Neural progenitor cell (in vitro differentiated cells): ENCODE data around the gene PDE1A.

Experiments used
- CTCF ChIP-seq: fragments of 200-600 bp; sonication (generic); IDR thresholded peaks from 2 replicates; pipeline ENCODE4 v1.5.1; 2017; ENCODE audit warnings: antibody characterized with exemption, mild to moderate bottlenecking
- EZH2 ChIP-seq: fragments of 200-600 bp; sonication (generic); IDR thresholded peaks from 2 replicates; pipeline ENCODE4 v1.6.1; 2017; ENCODE audit warnings: antibody characterized with exemption, mild to moderate bottlenecking, moderate library complexity
- EZH2phosphoT487 ChIP-seq: fragments of 200-600 bp; sonication (generic); IDR thresholded peaks from 2 replicates; pipeline ENCODE4 v1.6.1; 2017; ENCODE audit warnings: antibody characterized with exemption

GRCh38 chr2:182228073-182228473 lies 198.8 kb downstream of the PDE1A start:
- TF ChIP-seq EZH2 (no peak), CTCF (no peak), EZH2phosphoT487 (no peak)
